Measurements from ENCODE around the gene TRPC6.

GRCh38 chr11:101444164-101444563, 139.6 kb downstream of the TRPC6 start:
- no peak for TF ChIP-seq CTCF (IDR thresholded peaks at IDR 0.05)
- TF ChIP-seq EP300 (IDR thresholded peaks at IDR 0.05): no peak

All from esophagus muscularis mucosa (tissue), 3 donors.